GM12891 (cell line): ENCODE results near the gene ABCA12.

Source experiments
- DNase-seq: peaks from one replicate; pipeline ENCODE4 v3.0.0; 2011; ENCODE audit warnings: low spot score; ENCODE audit not compliant: insufficient read length
- FAIRE-seq: peaks from 2 replicates; lab custom pipeline; 2011; peaks lifted over from hg19 to GRCh38; lab: Jason Lieb, UNC
- PAX5 ChIP-seq: IDR thresholded peaks from 2 replicates; pipeline ENCODE4 v1.6.1; 2011; ENCODE audit warnings: low read length, moderate library complexity, mild to moderate bottlenecking; ENCODE audit not compliant: insufficient read depth, severe bottlenecking
- POLR2A ChIP-seq: IDR thresholded peaks from 2 replicates; pipeline ENCODE4 v1.6.1; 2011; ENCODE audit warnings: low read depth, low read length, control low read depth
- POLR2AphosphoS5 ChIP-seq: IDR thresholded peaks from 2 replicates; pipeline ENCODE4 v1.6.1; 2011; ENCODE audit warnings: low read depth, low read length, control low read depth
- POU2F2 ChIP-seq: IDR thresholded peaks from 2 replicates; pipeline ENCODE4 v1.6.1; 2011; ENCODE audit warnings: low read depth, mild to moderate bottlenecking, control low read depth, low read length, moderate library complexity
- SPI1 ChIP-seq: IDR thresholded peaks from 2 replicates; pipeline ENCODE4 v1.6.1; 2011; ENCODE audit warnings: low read depth, low read length, control low read depth
- TAF1 ChIP-seq: IDR thresholded peaks from 2 replicates; pipeline ENCODE4 v1.6.1; 2011; ENCODE audit warnings: low read depth, low read length, control low read depth

Gene ABCA12

DNA sequence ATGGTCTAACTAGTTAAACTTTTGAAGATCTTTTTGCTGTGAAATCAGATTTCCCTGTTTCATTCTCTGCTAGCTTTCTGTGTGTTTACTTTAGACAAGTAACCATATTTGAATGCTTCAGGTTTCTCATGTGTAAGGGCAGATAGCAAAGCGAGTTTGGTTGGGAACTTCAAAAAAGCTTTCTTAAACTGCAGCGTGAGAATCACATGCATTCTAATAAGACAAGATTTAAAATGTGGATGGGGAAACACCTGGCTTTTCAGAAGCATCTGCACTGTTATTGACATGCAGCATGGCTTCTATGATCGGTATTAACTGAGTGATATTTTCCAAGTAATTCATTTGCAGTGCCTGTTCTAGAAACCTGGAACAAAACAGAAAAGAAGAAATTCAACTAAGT lies 119.3 kb downstream of the ABCA12 start:
- TF ChIP-seq SPI1, result no peak
- TF ChIP-seq POU2F2, result no peak
- no peak for TF ChIP-seq PAX5
- no peak for TF ChIP-seq POLR2AphosphoS5
- TF ChIP-seq TAF1, result no peak
- no peak for TF ChIP-seq POLR2A
- DNase-seq (no peak), FAIRE-seq (no peak)

- no peak for TF ChIP-seq SPI1
- no peak for TF ChIP-seq POLR2A
- TF ChIP-seq POU2F2, result no peak
- no peak for TF ChIP-seq PAX5
- TF ChIP-seq POLR2AphosphoS5, result no peak
- TF ChIP-seq TAF1, result no peak
These were observed 123.0 kb downstream of the ABCA12 start for GRCh38 chr2:215015421-215015820.

DNA sequence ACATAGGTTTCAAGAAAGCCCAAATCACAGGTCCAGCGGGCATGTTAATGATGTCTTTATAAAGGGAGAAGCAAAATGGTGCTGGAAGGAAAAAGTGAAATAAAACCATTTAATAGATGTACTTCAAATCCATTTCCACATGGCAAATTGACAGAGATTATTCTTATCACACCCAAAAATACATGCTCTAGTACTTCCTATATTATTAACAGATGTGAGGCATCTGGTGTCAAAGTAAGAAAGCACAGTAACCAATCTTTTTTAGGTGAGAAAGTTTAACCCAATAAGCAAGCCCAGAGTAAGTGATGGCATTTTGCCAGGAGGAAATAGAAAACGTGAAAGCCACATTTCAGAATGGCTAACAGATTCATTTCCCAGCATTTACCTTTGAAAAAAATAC lies 128.0 kb downstream of the ABCA12 start:
- DNase-seq (no peak), FAIRE-seq (no peak)
- TF ChIP-seq PAX5 (no peak), POLR2AphosphoS5 (no peak), POU2F2 (no peak), TAF1 (no peak), SPI1 (no peak), POLR2A (no peak)

More at GRCh38 chr2:215015421-215015820, 123.0 kb downstream of the ABCA12 start:
- DNase-seq (no peak), FAIRE-seq (no peak)

GRCh38 chr2:215003001-215003400 lies 135.4 kb downstream of the ABCA12 start:
- FAIRE-seq (no peak), DNase-seq (no peak)
- TF ChIP-seq POLR2AphosphoS5 (no peak), POLR2A (no peak), PAX5 (no peak), POU2F2 (no peak), SPI1 (no peak), TAF1 (no peak)

GRCh38 chr2:215002500-215002899 lies 135.9 kb downstream of the ABCA12 start:
- TF ChIP-seq POU2F2 (no peak), SPI1 (no peak), POLR2AphosphoS5 (no peak), TAF1 (no peak), PAX5 (no peak), POLR2A (no peak)
- peak; percentile 58 for FAIRE-seq
- DNase-seq, result no peak

DNA sequence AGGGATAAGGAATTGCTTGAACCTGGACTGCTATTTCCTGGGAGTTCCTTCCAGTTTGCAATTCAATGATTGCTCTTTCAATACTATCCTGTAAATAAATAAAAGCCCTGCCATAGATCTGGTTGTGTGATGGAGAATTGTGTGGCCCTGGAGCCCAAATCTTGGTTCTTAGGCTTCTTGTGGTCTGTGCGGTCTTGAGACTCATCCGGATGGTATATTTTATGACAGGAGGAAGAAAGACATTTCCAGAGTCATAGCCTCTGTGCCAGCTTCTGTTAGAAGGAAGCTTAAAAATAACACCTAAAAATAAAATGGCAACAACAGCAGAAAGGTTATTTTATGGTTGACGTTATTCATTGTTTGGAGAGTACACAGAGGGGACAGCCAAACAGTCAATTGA lies 137.7 kb downstream of the ABCA12 start:
- DNase-seq, result no peak
- FAIRE-seq, result no peak
- TF ChIP-seq POLR2AphosphoS5 (no peak), SPI1 (no peak), PAX5 (no peak), TAF1 (no peak), POU2F2 (no peak), POLR2A (no peak)

DNA sequence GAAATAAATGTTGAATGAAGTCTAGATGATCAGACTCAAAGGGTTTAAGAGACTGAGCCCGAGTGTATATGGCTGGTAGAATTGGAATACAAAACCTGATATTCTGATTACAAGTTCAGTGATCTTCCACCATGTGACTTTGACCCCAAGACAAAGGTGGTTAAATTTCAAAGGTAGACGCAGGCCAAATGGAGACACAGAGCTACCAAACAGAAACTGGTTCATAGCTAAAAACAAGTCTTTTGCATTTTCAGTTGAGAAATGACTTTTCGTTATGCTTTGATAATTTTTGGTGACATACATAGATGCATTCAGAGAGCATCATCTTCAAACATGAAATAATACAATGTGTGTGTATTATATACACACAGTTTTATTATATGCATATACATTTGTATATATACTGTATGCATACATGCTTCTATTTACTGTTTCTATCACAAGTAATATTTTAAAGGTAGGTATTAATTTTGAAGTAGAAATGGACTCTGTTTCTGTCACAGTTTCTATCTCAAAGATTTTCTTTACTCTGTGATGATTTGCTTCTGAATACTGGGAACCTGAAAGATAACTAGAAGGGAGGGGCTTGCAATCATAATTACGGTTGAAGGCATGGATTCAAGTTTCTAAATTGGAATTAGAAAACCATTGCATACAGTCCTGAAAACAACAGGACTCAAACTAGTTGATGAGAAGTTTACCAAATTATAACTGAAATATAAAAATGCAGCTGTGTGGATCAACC lies 142.3 kb downstream of the ABCA12 start:
- FAIRE-seq (peak; percentile 88), DNase-seq (peak; percentile 17)
- no peak for TF ChIP-seq POLR2A
- TF ChIP-seq PAX5, result peak; percentile 70

- peak; percentile 72 for FAIRE-seq
These were observed 143.0 kb downstream of the ABCA12 start for GRCh38 chr2:214995409-214995808.

DNA sequence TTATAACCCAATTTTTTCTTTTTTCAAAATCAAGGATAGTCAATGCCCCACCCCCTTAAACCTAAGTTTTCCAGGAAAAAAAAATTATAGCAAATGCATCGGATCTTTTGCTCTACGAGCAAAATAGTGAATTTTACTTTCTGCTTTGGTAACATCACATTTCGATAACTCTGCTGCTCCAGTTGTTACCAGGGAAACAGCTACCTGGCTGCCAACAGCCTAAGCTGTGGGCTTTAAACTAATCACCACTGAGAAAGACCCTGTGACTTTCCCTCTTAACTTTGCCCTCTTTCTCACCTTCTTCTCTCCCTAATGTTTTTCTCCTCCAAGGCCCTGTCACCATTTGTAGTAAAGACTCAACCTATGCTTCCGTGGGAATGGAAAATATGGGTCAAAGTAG lies 145.5 kb downstream of the ABCA12 start:
- FAIRE-seq (no peak), DNase-seq (no peak)
- TF ChIP-seq TAF1, result no peak
- no peak for TF ChIP-seq POU2F2
- no peak for TF ChIP-seq PAX5
- TF ChIP-seq POLR2AphosphoS5, result no peak
- TF ChIP-seq POLR2A, result no peak

More at GRCh38 chr2:214995409-214995808, 143.0 kb downstream of the ABCA12 start:
- DNase-seq, result no peak
- TF ChIP-seq POU2F2 (no peak), SPI1 (peak; percentile 25; the same call in 1 of the 2 replicates)

- DNase-seq, result no peak
- FAIRE-seq, result no peak
- TF ChIP-seq SPI1, result no peak
These were observed 149.2 kb downstream of the ABCA12 start for GRCh38 chr2:214989187-214989586.

- no peak for TF ChIP-seq POLR2A
- no peak for TF ChIP-seq POLR2AphosphoS5
- no peak for TF ChIP-seq TAF1
- no peak for TF ChIP-seq POU2F2
- TF ChIP-seq SPI1, result no peak
- no peak for TF ChIP-seq PAX5
- no peak for FAIRE-seq
- DNase-seq, result no peak
These were observed 151.2 kb downstream of the ABCA12 start for GRCh38 chr2:214987261-214987660.
